Neural progenitor cell (in vitro differentiated cells): ENCODE data around the gene PPP2R2D. TPM values are rescaled to one million over a fixed set of nuclear protein-coding genes. Genes with fewer than 3 reads are reported as not detected.
A peak's percentile ranks its signal among the peaks of the same experiment; 100 is the strongest.

Experiments used
- DNase-seq: peaks from one replicate; pipeline ENCODE4 v3.0.0-alpha.2; 2016; ENCODE audit warnings: low spot score
- H2AFZ ChIP-seq: fragments of 200-600 bp; sonication (generic); replicated peaks from 2 replicates; pipeline ENCODE4 v1.6.1; 2016; ENCODE audit warnings: antibody characterized with exemption
- H3F3A ChIP-seq: fragments of 200-600 bp; sonication (generic); 2 replicates; pipeline ENCODE4 v1.6.1; 2016; ENCODE audit warnings: antibody characterized with exemption, low read depth
- H3K27ac ChIP-seq: fragments of 200-600 bp; sonication (generic); 2 replicates; pipeline ENCODE4 v1.5.1; 2016; ENCODE audit warnings: mild to moderate bottlenecking
- H3K27me3 ChIP-seq: fragments of 200-600 bp; sonication (generic); 2 replicates; pipeline ENCODE4 v1.6.1; 2016; ENCODE audit warnings: mild to moderate bottlenecking, moderate library complexity
- H3K36me3 ChIP-seq: fragments of 200-600 bp; sonication (generic); 2 replicates; pipeline ENCODE4 v1.5.1; 2016
- H3K4me1 ChIP-seq: fragments of 200-600 bp; sonication (generic); 2 replicates; pipeline ENCODE4 v1.6.1; 2016; ENCODE audit warnings: mixed run types
- H3K4me2 ChIP-seq: fragments of 200-600 bp; sonication (generic); 2 replicates; pipeline ENCODE4 v1.6.1; 2016
- H3K4me3 ChIP-seq: fragments of 200-600 bp; sonication (generic); 2 replicates; pipeline ENCODE4 v1.5.1; 2016
- H3K79me2 ChIP-seq: fragments of 200-600 bp; sonication (generic); 2 replicates; pipeline ENCODE4 v1.6.1; 2016; ENCODE audit warnings: low read depth
- H3K9ac ChIP-seq: fragments of 200-600 bp; sonication (generic); 2 replicates; pipeline ENCODE4 v1.6.1; 2016
- H3K9me3 ChIP-seq: fragments of 200-600 bp; sonication (generic); 2 replicates; pipeline ENCODE4 v1.5.1; 2016; ENCODE audit warnings: low read depth
- H4K20me1 ChIP-seq: fragments of 200-600 bp; sonication (generic); 2 replicates; pipeline ENCODE4 v1.6.1; 2016; ENCODE audit warnings: low read depth
- H3K27ac Mint-ChIP-seq: 3 replicates; pipeline ENCODE4 v1.8.0; 2021; ENCODE audit warnings: mixed read lengths
- H3K27me3 Mint-ChIP-seq: 2 replicates; pipeline ENCODE4 v1.8.0; 2022; ENCODE audit warnings: low read depth, mild to moderate bottlenecking, inconsistent platforms, moderate library complexity, mixed read lengths; ENCODE audit not compliant: insufficient read depth
- H3K36me3 Mint-ChIP-seq: 3 replicates; pipeline ENCODE4 v1.8.0; 2021; ENCODE audit warnings: mixed read lengths
- H3K4me1 Mint-ChIP-seq: 3 replicates; pipeline ENCODE4 v1.8.0; 2021; ENCODE audit warnings: mixed read lengths
- H3K4me3 Mint-ChIP-seq: 3 replicates; pipeline ENCODE4 v1.8.0; 2021; ENCODE audit warnings: mild to moderate bottlenecking, moderate library complexity, mixed read lengths
- H3K9me3 Mint-ChIP-seq: 3 replicates; pipeline ENCODE4 v1.8.0; 2020; ENCODE audit warnings: mixed read lengths
- CTCF ChIP-seq: fragments of 200-600 bp; sonication (generic); IDR thresholded peaks from 2 replicates; pipeline ENCODE4 v1.5.1; 2017; ENCODE audit warnings: antibody characterized with exemption, mild to moderate bottlenecking
- EZH2 ChIP-seq: fragments of 200-600 bp; sonication (generic); IDR thresholded peaks from 2 replicates; pipeline ENCODE4 v1.6.1; 2017; ENCODE audit warnings: antibody characterized with exemption, mild to moderate bottlenecking, moderate library complexity
- EZH2phosphoT487 ChIP-seq: fragments of 200-600 bp; sonication (generic); IDR thresholded peaks from 2 replicates; pipeline ENCODE4 v1.6.1; 2017; ENCODE audit warnings: antibody characterized with exemption
- total RNA-seq: library from RNA; depleted of rRNA; stranded (reverse); fragments of >200 nt; gene quantifications from 2 replicates; pipeline ENCODE4 v1.2.3, GENCODE V29; 2015; ENCODE audit warnings: low replicate concordance

PPP2R2D gene
- total RNA-seq, 1 donor from 2014 or later: 28.1 TPM

DNA sequence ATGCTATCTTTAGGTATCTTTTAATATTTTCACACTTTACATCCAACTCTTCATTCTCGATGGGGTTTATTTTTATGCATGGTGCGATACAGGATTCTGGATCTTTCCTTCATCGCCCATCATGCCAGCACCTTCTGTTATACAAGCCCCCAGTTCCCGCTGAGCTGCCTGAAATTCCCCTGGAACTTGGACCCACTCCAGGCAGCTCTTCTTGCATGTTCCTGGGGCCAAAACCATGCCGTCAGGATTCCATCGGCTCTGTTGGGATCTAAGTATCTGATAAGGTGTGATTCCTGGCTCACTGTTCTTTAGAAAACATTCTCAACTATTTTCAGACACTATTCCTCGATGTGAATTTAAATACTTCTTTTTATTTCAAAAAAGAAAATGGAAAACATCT, 40.5 kb upstream of the PPP2R2D start:
- H3K9me3 ChIP-seq: no peaks in the 10 kb centered on the region
- no peak overlapping the region for H3K4me2 ChIP-seq
- H3K27ac Mint-ChIP-seq: no peak overlapping the region
- no peak overlapping the region for H3K4me3 Mint-ChIP-seq
- TF ChIP-seq CTCF: no peak
- H3K27ac ChIP-seq: no peak overlapping the region
- no peaks in the 10 kb centered on the region for H3K79me2 ChIP-seq
- H2AFZ ChIP-seq: no peak overlapping the region
- peaks cover 5% of the 10 kb centered on the region for H3K27me3 Mint-ChIP-seq
- H3K36me3 ChIP-seq: no peaks in the 10 kb centered on the region
- no peaks in the 10 kb centered on the region for H3K36me3 Mint-ChIP-seq
- H3K9me3 Mint-ChIP-seq: peaks cover 6% of the 10 kb centered on the region
- H3F3A ChIP-seq: no peaks in the 10 kb centered on the region
- no peak overlapping the region for H3K4me3 ChIP-seq
- H3K4me1 Mint-ChIP-seq: no peaks in the 10 kb centered on the region
- H3K9ac ChIP-seq: no peak overlapping the region
- H3K27me3 ChIP-seq: no peaks in the 10 kb centered on the region
- DNase-seq: no peak
- H3K4me1 ChIP-seq: no peaks in the 10 kb centered on the region
- H4K20me1 ChIP-seq: no peaks in the 10 kb centered on the region

DNA sequence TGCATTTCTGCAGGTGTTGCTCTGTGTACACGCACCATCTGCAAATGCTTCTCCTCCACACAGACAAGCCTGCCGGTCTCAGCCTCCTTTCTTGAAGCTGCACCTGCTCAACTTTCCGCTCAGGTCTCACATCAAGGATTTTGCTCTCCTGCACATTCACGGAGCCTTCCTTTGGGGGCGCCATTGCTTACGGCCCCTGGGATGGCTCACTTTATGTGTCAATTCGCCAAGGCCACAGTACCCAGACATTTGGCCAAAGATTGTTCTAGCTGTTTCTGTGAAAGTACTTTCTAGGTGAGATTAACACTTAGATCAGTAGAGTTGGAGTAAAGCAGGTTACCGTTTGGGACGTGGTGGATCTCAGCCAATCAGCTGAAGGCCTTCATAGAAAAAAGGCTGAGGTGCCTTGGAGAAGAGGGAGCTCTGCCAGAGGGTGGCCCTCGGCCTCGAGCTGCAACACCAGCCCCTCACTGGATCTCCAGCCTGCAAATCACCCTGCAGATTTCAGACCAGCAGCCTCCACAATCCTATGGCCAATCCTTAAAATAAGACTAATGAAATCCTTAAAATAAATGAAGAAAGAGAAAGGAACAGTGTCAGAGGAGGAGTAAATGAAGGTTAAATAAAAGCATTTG, 39.9 kb upstream of the PPP2R2D start:
- H3K9me3 Mint-ChIP-seq: peaks cover 6% of the 10 kb centered on the region
- TF ChIP-seq CTCF (peak; percentile 54), EZH2phosphoT487 (no peak)
- H3K4me1 Mint-ChIP-seq: no peaks in the 10 kb centered on the region
- H3K4me2 ChIP-seq: no peak overlapping the region
- H3K27ac Mint-ChIP-seq: no peak overlapping the region
- H3K4me3 Mint-ChIP-seq: no peak overlapping the region
- H3K36me3 ChIP-seq: no peaks in the 10 kb centered on the region
- H3K9ac ChIP-seq: no peak overlapping the region
- H3K9me3 ChIP-seq: no peaks in the 10 kb centered on the region
- no peak overlapping the region for H3K27ac ChIP-seq
- peaks cover 5% of the 10 kb centered on the region for H3K27me3 Mint-ChIP-seq
- H3K4me1 ChIP-seq: no peaks in the 10 kb centered on the region
- no peak overlapping the region for H2AFZ ChIP-seq
- DNase-seq: no peak
- H3K27me3 ChIP-seq: no peaks in the 10 kb centered on the region
- H3K4me3 ChIP-seq: no peak overlapping the region
- no peaks in the 10 kb centered on the region for H4K20me1 ChIP-seq
- no peaks in the 10 kb centered on the region for H3F3A ChIP-seq
- no peaks in the 10 kb centered on the region for H3K36me3 Mint-ChIP-seq
- no peaks in the 10 kb centered on the region for H3K79me2 ChIP-seq

- no peak overlapping the region for H3K27ac Mint-ChIP-seq
- H3K36me3 Mint-ChIP-seq: no peaks in the 10 kb centered on the region
- TF ChIP-seq EZH2 (no peak), CTCF (no peak), EZH2phosphoT487 (no peak)
- Histone ChIP-seq H4K20me1 (no peaks in the 10 kb centered on the region), H3K9me3 (no peaks in the 10 kb centered on the region), H3K27ac (no peak overlapping the region), H3K4me3 (no peak overlapping the region), H3K36me3 (no peaks in the 10 kb centered on the region), H2AFZ (no peak overlapping the region), H3K4me1 (no peaks in the 10 kb centered on the region), H3K9ac (no peak overlapping the region), H3K79me2 (no peaks in the 10 kb centered on the region), H3F3A (no peaks in the 10 kb centered on the region), H3K4me2 (no peak overlapping the region), H3K27me3 (no peaks in the 10 kb centered on the region)
- no peak for DNase-seq
- peaks cover 7% of the 10 kb centered on the region for H3K9me3 Mint-ChIP-seq
- H3K27me3 Mint-ChIP-seq: peaks cover 5% of the 10 kb centered on the region
- H3K4me1 Mint-ChIP-seq: no peaks in the 10 kb centered on the region
- no peak overlapping the region for H3K4me3 Mint-ChIP-seq
These were observed 38.3 kb upstream of the PPP2R2D start for GRCh38 chr10:131862548-131862947.
